H1 (cell line): ENCODE results near the gene P2RX2. TPM values are rescaled to one million over a fixed set of nuclear protein-coding genes. Genes with fewer than 3 reads are reported as not detected.

ENCODE experiments used
- CTCF ChIA-PET: fragments of 300-600 bp; sonication (Branson Sonifier 250); formaldehyde crosslinking; loops from one replicate; lab custom pipeline; 2021; ENCODE audit not compliant: partially characterized antibody; lab: Charles Lee
- POLR2A ChIA-PET: fragments of 300-600 bp; sonication (Branson Sonifier 250); formaldehyde crosslinking; loops from one replicate; lab custom pipeline; 2021; ENCODE audit warnings: inconsistent platforms; ENCODE audit not compliant: partially characterized antibody; lab: Charles Lee
- DNase-seq, 2 experiments: peaks; one replicate each; pipeline versions ENCODE4 v3.0.0 to v3.0.0-alpha.2; 2010 to 2022; ENCODE audit warnings: low spot score in 2 of 2, low read depth in 1 of 2, mixed read lengths in 1 of 2
- FAIRE-seq: peaks from 2 replicates; lab custom pipeline; 2011; peaks lifted over from hg19 to GRCh38; lab: Jason Lieb, UNC
- H2AFZ ChIP-seq: 2 replicates; pipeline ENCODE4 v1.8.1; 2012; ENCODE audit warnings: low read length, inconsistent platforms
- H2AK5ac ChIP-seq: 2 replicates; pipeline ENCODE4 v1.6.1; 2013; ENCODE audit warnings: low read depth, low read length
- H2BK120ac ChIP-seq: replicated peaks from 2 replicates; pipeline ENCODE3; 2013; ENCODE audit warnings: low read depth, low read length, inconsistent platforms
- H2BK12ac ChIP-seq: 2 replicates; pipeline ENCODE4 v1.6.1; 2013; ENCODE audit warnings: low read depth, low read length
- H2BK15ac ChIP-seq: 2 replicates; pipeline ENCODE4 v1.6.1; 2013; ENCODE audit warnings: low read length
- H2BK20ac ChIP-seq: 2 replicates; pipeline ENCODE4 v1.6.1; 2013; ENCODE audit warnings: low read length
- H2BK5ac ChIP-seq: 2 replicates; pipeline ENCODE4 v1.6.1; 2013; ENCODE audit warnings: low read depth, low read length
- H3K14ac ChIP-seq: 2 replicates; pipeline ENCODE4 v1.6.1; 2013; ENCODE audit warnings: inconsistent platforms; ENCODE audit not compliant: insufficient read length
- H3K18ac ChIP-seq: 2 replicates; pipeline ENCODE4 v1.6.1; 2013; ENCODE audit warnings: low read length; ENCODE audit errors: extremely low read depth
- H3K23ac ChIP-seq: 2 replicates; pipeline ENCODE4 v1.6.1; 2013; ENCODE audit warnings: inconsistent platforms; ENCODE audit not compliant: insufficient read length
- H3K23me2 ChIP-seq: 2 replicates; pipeline ENCODE4 v1.6.1; 2013; ENCODE audit warnings: low read depth, low read length
- H3K27ac ChIP-seq: 2 replicates; pipeline ENCODE4 v1.6.1; 2011; ENCODE audit warnings: low read depth, low read length, inconsistent platforms
- H3K27me3 ChIP-seq, 4 experiments: replicated peaks in 1 of 4; 1 replicate in 1 of 4; 2 replicates in 3 of 4; pipeline versions ENCODE4 v1.6.1 to v1.8.1; 2011 to 2013; ENCODE audit warnings: low read length in 3 of 4, mild to moderate bottlenecking in 3 of 4, inconsistent platforms in 2 of 4, mixed read lengths in 2 of 4, moderate library complexity in 1 of 4; ENCODE audit not compliant: control insufficient read depth in 3 of 4, insufficient read depth in 3 of 4; ENCODE audit errors: extremely low read depth in 1 of 4
- H3K36me3 ChIP-seq, 4 experiments: 2 replicates each; pipeline versions ENCODE4 v1.6.1 to v1.8.1; 2011 to 2013; ENCODE audit warnings: mild to moderate bottlenecking in 4 of 4, low read length in 3 of 4, moderate library complexity in 2 of 4, control low read depth in 1 of 4, inconsistent platforms in 1 of 4; ENCODE audit not compliant: insufficient read depth in 4 of 4, control insufficient read depth in 2 of 4
- H3K4ac ChIP-seq: replicated peaks from 2 replicates; pipeline ENCODE3; 2013; ENCODE audit warnings: low read length, low read depth, mixed read lengths, inconsistent platforms; ENCODE audit not compliant: insufficient read length
- H3K4me1 ChIP-seq, 4 experiments: replicated peaks in 1 of 4; 1 replicate in 1 of 4; 2 replicates in 3 of 4; pipeline versions ENCODE4 v1.6.1 to v1.8.1; 2011 to 2013; ENCODE audit warnings: low read length in 3 of 4, inconsistent platforms in 2 of 4, mixed read lengths in 1 of 4; ENCODE audit not compliant: insufficient read depth in 4 of 4, control insufficient read depth in 3 of 4
- H3K4me2 ChIP-seq, 2 experiments: 2 replicates each; pipeline versions ENCODE4 v1.6.1 to v1.8.1; 2011 to 2013; ENCODE audit warnings: low read depth in 2 of 2, low read length in 2 of 2, control low read depth in 1 of 2, inconsistent platforms in 1 of 2, mild to moderate bottlenecking in 1 of 2; ENCODE audit not compliant: insufficient read depth in 1 of 2
- H3K4me3 ChIP-seq, 4 experiments: fragments of 200-600, 300-600 bp in 1 of 4; sonication (generic), shearing (Covaris generic), sonication (Bioruptor Twin) in 1 of 4; 2 replicates each; pipeline versions ENCODE4 v1.5.1 to v1.8.1; 2011 to 2016; ENCODE audit warnings: low read length in 4 of 4, low read depth in 3 of 4, control low read depth in 2 of 4, inconsistent platforms in 2 of 4, mild to moderate bottlenecking in 2 of 4, mixed read lengths in 1 of 4, moderate library complexity in 1 of 4; ENCODE audit not compliant: insufficient read depth in 2 of 4; ENCODE audit errors: extremely low read depth in 1 of 4
- H3K56ac ChIP-seq: replicated peaks from 2 replicates; pipeline ENCODE3; 2013; ENCODE audit warnings: low read depth, mild to moderate bottlenecking, mixed read lengths, low read length, inconsistent platforms; ENCODE audit not compliant: insufficient read length
- H3K79me1 ChIP-seq: 2 replicates; pipeline ENCODE4 v1.6.1; 2013; ENCODE audit warnings: low read depth, low read length, control low read depth
- H3K79me2 ChIP-seq, 2 experiments: 2 replicates each; pipeline versions ENCODE4 v1.6.1 to v1.8.1; 2012 to 2013; ENCODE audit warnings: low read length in 2 of 2, mild to moderate bottlenecking in 2 of 2, inconsistent platforms in 1 of 2; ENCODE audit not compliant: insufficient read depth in 2 of 2, control insufficient read depth in 1 of 2
- H3K9ac ChIP-seq, 4 experiments: replicated peaks in 1 of 4; 1 replicate in 1 of 4; 2 replicates in 3 of 4; pipeline versions ENCODE4 v1.6.1 to v1.8.1; 2011 to 2013; ENCODE audit warnings: low read depth in 3 of 4, low read length in 3 of 4, control low read depth in 2 of 4, mild to moderate bottlenecking in 2 of 4, moderate library complexity in 2 of 4, inconsistent platforms in 1 of 4; ENCODE audit errors: extremely low read depth in 1 of 4
- H3K9me3 ChIP-seq, 2 experiments: 2 replicates each; pipeline versions ENCODE4 v1.6.1 to v1.8.1; 2012 to 2013; ENCODE audit warnings: mild to moderate bottlenecking in 2 of 2, moderate library complexity in 2 of 2, control low read depth in 1 of 2, inconsistent platforms in 1 of 2, low read depth in 1 of 2, low read length in 1 of 2, mixed read lengths in 1 of 2; ENCODE audit not compliant: insufficient read depth in 2 of 2
- H4K20me1 ChIP-seq, 2 experiments: replicated peaks in 1 of 2; 2 replicates each; pipeline versions ENCODE3 to v1.8.1; 2011 to 2013; ENCODE audit warnings: inconsistent platforms in 2 of 2, low read length in 2 of 2, mild to moderate bottlenecking in 1 of 2; ENCODE audit not compliant: insufficient read depth in 2 of 2, control insufficient read depth in 1 of 2
- H4K5ac ChIP-seq: 2 replicates; pipeline ENCODE4 v1.6.1; 2013; ENCODE audit warnings: low read length, low read depth, mixed read lengths, inconsistent platforms; ENCODE audit not compliant: insufficient read length
- H4K8ac ChIP-seq: 2 replicates; pipeline ENCODE4 v1.8.0; 2013; ENCODE audit warnings: mild to moderate bottlenecking, moderate library complexity, low read length, inconsistent platforms; ENCODE audit not compliant: insufficient read depth; ENCODE audit errors: extremely low read depth
- H4K91ac ChIP-seq: replicated peaks from 2 replicates; pipeline ENCODE3; 2013; ENCODE audit warnings: low read length, mixed read lengths, inconsistent platforms; ENCODE audit not compliant: insufficient read length
- ATF3 ChIP-seq: IDR thresholded peaks from 2 replicates; pipeline ENCODE4 v1.6.1; 2011; ENCODE audit warnings: low read depth, mild to moderate bottlenecking, low read length; ENCODE audit not compliant: insufficient read depth
- CEBPB ChIP-seq: IDR thresholded peaks from 2 replicates; pipeline ENCODE4 v1.6.1; 2012; ENCODE audit warnings: low read depth, low read length
- CTBP2 ChIP-seq: IDR thresholded peaks from 2 replicates; pipeline ENCODE4 v1.7.0; 2011; ENCODE audit warnings: borderline replicate concordance, mild to moderate bottlenecking, moderate library complexity, mixed read lengths, low read length; ENCODE audit not compliant: insufficient read depth, insufficient read length
- EGR1 ChIP-seq: IDR thresholded peaks from 2 replicates; pipeline ENCODE4 v1.6.1; 2011; ENCODE audit warnings: low read depth, low read length, borderline replicate concordance
- GABPA ChIP-seq: IDR thresholded peaks from 2 replicates; pipeline ENCODE4 v1.6.1; 2011; ENCODE audit warnings: mild to moderate bottlenecking, low read length, moderate library complexity, borderline replicate concordance; ENCODE audit not compliant: insufficient read depth
- KDM5A ChIP-seq: fragments of 200-600 bp; IDR thresholded peaks from 2 replicates; pipeline ENCODE4 v1.7.1; 2012; ENCODE audit warnings: mild to moderate bottlenecking, low read length, inconsistent platforms, mixed read lengths
- SIN3A ChIP-seq, 2 experiments: IDR thresholded peaks in 1 of 2; conservative IDR thresholded peaks in 1 of 2; 2 replicates each; pipeline ENCODE4 v1.6.1; 2011 to 2012; ENCODE audit warnings: low read length in 2 of 2, improper control_type of control experiment in 1 of 2, low read depth in 1 of 2, mild to moderate bottlenecking in 1 of 2
- SIX5 ChIP-seq: IDR thresholded peaks from 2 replicates; pipeline ENCODE4 v1.6.1; 2011; ENCODE audit warnings: mild to moderate bottlenecking, low read depth, low read length
- SP1 ChIP-seq: IDR thresholded peaks from 2 replicates; pipeline ENCODE4 v1.6.1; 2011; ENCODE audit warnings: low read depth, low read length
- SP2 ChIP-seq: IDR thresholded peaks from 2 replicates; pipeline ENCODE4 v1.6.1; 2012; ENCODE audit warnings: mild to moderate bottlenecking, low read length, inconsistent platforms
- TAF7 ChIP-seq: optimal IDR thresholded peaks from 2 replicates; pipeline ENCODE3; 2011; ENCODE audit warnings: low read depth, mild to moderate bottlenecking, inconsistent platforms, low read length, moderate library complexity, borderline replicate concordance
- TCF12 ChIP-seq: IDR thresholded peaks from 2 replicates; pipeline ENCODE4 v1.6.1; 2011; ENCODE audit warnings: low read depth, mild to moderate bottlenecking, low read length
- WGBS, 2 experiments: shearing (Covaris generic) in 1 of 2; methylation state at CpG; one replicate each; pipeline versions ENCODE4 v1.1.6 to v1.1.7; 2013 to 2015; ENCODE audit warnings: low lambda C conversion rate in 2 of 2, mixed read lengths in 2 of 2, inconsistent platforms in 1 of 2, low coverage in 1 of 2, missing lambda C conversion rate in 1 of 2; ENCODE audit not compliant: insufficient replicate concordance in 2 of 2, insufficient coverage in 1 of 2, insufficient read length in 1 of 2; ENCODE audit errors: extremely low coverage in 1 of 2, missing lambda C conversion rate in 1 of 2; 5-methylcytosine and 5-hydroxymethylcytosine counted together
- polyA plus RNA-seq, 7 experiments: library from polyadenylated mRNA; depleted of rRNA in 3 of 7; stranded (reverse) in 5 of 7; unstranded in 2 of 7; fragments of >200 nt in 5 of 7; fragments of 200-250 nt in 2 of 7; gene quantifications; 1 replicate in 5 of 7; 2 replicates in 1 of 7; 4 replicates in 1 of 7; pipeline versions ENCODE4 v1.2.1 to v1.2.3, GENCODE V29; 2011 to 2013; ENCODE audit warnings: missing spikeins in 2 of 7, mixed read lengths in 2 of 7
- total RNA-seq: library from RNA; stranded (reverse); fragmentation: NEBNext Ultra II Directional; extraction: Animal tissue kit (Norgen Biotek cat#: 25700); gene quantifications from 2 replicates; pipeline ENCODE4 v1.2.1, GENCODE V29; 2021

Gene P2RX2
- total and polyA plus RNA-seq, 2 of the 8 experiments (the other 6 are each of a cell fraction or from before 2014, with no cell fraction given), result 0.84 to 2.2 TPM

- H3K14ac ChIP-seq, result no peak overlapping the region
- H2BK120ac ChIP-seq, result no peak overlapping the region
- no peak overlapping the region for H3K23ac ChIP-seq
- no peaks in the 10 kb centered on the region; the same call in 1 of the 2 replicates for H3K23me2 ChIP-seq
- H3K27ac ChIP-seq, result no peak overlapping the region
- no peak overlapping the region for H2AFZ ChIP-seq
- H2BK5ac ChIP-seq, result peak overlapping the region; percentile 52; the same call in 1 of the 2 replicates
- H4K5ac ChIP-seq, result no peak overlapping the region
- no peak overlapping the region for H2BK20ac ChIP-seq
- H2BK15ac ChIP-seq, result no peak overlapping the region
- H3K4me3 ChIP-seq, result no peak overlapping the region
- no peak overlapping the region for H3K4me2 ChIP-seq
- no peak overlapping the region for H2BK12ac ChIP-seq
- ChIA-PET POLR2A (interaction anchor here (0.6 kb wide), 1 partner anchor 69 kb away, joined by 3 read pairs; no protein-coding TSS in a partner anchor), CTCF (interaction anchor here (0.7 to 0.9 kb wide), 2 partner anchors 68 to 96 kb away, joined by 3 read pairs; no protein-coding TSS in a partner anchor)
- H3K9me3 ChIP-seq, result no peaks in the 10 kb centered on the region
- no peak for DNase-seq
- H3K27me3 ChIP-seq, result no peaks in the 10 kb centered on the region
- no peak overlapping the region for H3K9ac ChIP-seq
- H3K36me3 ChIP-seq, result peaks cover 46 to 88% (median 73%) of the 10 kb centered on the region in 4 experiments; a peak in 7 of 8 replicates
- no peak overlapping the region for H4K91ac ChIP-seq
- no peak overlapping the region for H2AK5ac ChIP-seq
- no peak overlapping the region for H3K56ac ChIP-seq
- no peaks in the 10 kb centered on the region for H3K79me2 ChIP-seq
- H4K8ac ChIP-seq, result no peak overlapping the region
- H4K20me1 ChIP-seq, result peaks cover 4 to 21% of the 10 kb centered on the region in 2 experiments
- no peak overlapping the region for H3K18ac ChIP-seq
- 94% methylated on average over 17 of the region's 17 CpGs; no CpG with 5 or more reads in 1 of the 2 experiments for WGBS, 2 experiments
- H3K4ac ChIP-seq, result no peak overlapping the region
- H3K4me1 ChIP-seq, result no peaks in the 10 kb centered on the region
- no peaks in the 10 kb centered on the region for H3K79me1 ChIP-seq
- no peak for FAIRE-seq
- TF ChIP-seq TCF12, result no peak
- no peak for TF ChIP-seq EGR1
- no peak for TF ChIP-seq SIN3A (conservative IDR thresholded peaks at IDR 0.05 in 1 of 2, IDR thresholded peaks at IDR 0.05 in 1 of 2; ENCODE audit: low read depth in 1 of 2, low read length in 2 of 2)
- TF ChIP-seq TAF7, result no peak
- no peak for TF ChIP-seq SIX5
- no peak for TF ChIP-seq SP1
- no peak for TF ChIP-seq SP2
- TF ChIP-seq CTBP2, result no peak
- no peak for TF ChIP-seq KDM5A
- no peak for TF ChIP-seq ATF3
- no peak for TF ChIP-seq GABPA
- TF ChIP-seq CEBPB, result no peak
Observed at GRCh38 chr12:132669166-132669879, 50.7 kb downstream of the P2RX2 start.
